Measurements from ENCODE around the gene C19orf73.

DNA sequence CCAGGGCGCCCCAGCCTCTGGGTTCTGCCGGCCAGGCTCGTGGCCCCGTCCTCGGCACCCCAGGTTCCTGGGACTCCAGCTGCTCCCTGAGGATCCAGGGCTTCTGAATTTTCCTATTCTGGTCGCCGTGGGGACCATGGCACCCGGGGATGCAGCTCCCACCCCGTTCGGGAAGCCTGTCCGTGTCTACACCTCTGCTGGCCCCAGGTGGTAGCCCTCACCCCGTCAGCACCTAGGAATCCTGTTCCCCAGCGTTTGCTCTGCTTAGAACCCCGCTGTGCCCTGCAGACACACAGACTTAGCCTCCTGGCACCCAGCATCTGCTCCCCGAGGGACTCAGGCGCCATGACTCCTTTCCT is 1.4 kb upstream of the C19orf73 start:
- TF ChIP-seq, protein P1, sequence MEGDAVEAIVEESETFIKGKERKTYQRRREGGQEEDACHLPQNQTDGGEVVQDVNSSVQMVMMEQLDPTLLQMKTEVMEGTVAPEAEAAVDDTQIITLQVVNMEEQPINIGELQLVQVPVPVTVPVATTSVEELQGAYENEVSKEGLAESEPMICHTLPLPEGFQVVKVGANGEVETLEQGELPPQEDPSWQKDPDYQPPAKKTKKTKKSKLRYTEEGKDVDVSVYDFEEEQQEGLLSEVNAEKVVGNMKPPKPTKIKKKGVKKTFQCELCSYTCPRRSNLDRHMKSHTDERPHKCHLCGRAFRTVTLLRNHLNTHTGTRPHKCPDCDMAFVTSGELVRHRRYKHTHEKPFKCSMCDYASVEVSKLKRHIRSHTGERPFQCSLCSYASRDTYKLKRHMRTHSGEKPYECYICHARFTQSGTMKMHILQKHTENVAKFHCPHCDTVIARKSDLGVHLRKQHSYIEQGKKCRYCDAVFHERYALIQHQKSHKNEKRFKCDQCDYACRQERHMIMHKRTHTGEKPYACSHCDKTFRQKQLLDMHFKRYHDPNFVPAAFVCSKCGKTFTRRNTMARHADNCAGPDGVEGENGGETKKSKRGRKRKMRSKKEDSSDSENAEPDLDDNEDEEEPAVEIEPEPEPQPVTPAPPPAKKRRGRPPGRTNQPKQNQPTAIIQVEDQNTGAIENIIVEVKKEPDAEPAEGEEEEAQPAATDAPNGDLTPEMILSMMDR (IDR thresholded peaks at IDR 0.05): no peak
- no peak for TF ChIP-seq POLR2A (IDR thresholded peaks at IDR 0.05)

Data from prostate gland (tissue), 2 donors.